PC-3 (cell line): ENCODE results near the gene CALN1. TPM values are rescaled to one million over a fixed set of nuclear protein-coding genes. Genes with fewer than 3 reads are reported as not detected.
"Not testable (repeated sequence)": the region's sequence is repeated elsewhere in the genome, so short reads cannot be mapped to it uniquely, and the experiment has no call there.

Experiments used
- ATAC-seq: fragments of 200-7000 bp; cut with Tn5 transposase; 2 replicates; pipeline ENCODE4 v1.9.1; 2020; ENCODE audit warnings: mild to moderate bottlenecking, moderate library complexity
- BruUV-seq: library from RNA; stranded (reverse); fragments of 400-500 nt; replicated peaks from 2 replicates; lab custom pipeline; 2021; lab: Mats Ljungman, UMichigan
- CTCF ChIA-PET: fragments of 300-600 bp; sonication (Branson Sonifier 250); formaldehyde crosslinking; loops from one replicate; lab custom pipeline; 2022; ENCODE audit warnings: antibody characterized with exemption; lab: Charles Lee
- POLR2A ChIA-PET: fragments of 300-600 bp; sonication (Branson Sonifier 250); formaldehyde crosslinking; loops from one replicate; lab custom pipeline; 2022; ENCODE audit warnings: antibody characterized with exemption; ENCODE audit not compliant: unreplicated experiment; lab: Charles Lee
- DNase-seq: peaks from one replicate; pipeline ENCODE4 v3.0.0-alpha.2; 2015
- H2AFZ ChIP-seq: fragments of 300-600 bp; sonication (generic); 2 replicates; pipeline ENCODE4 v1.6.0; 2016; ENCODE audit warnings: antibody characterized with exemption, low read length
- H3F3A ChIP-seq: fragments of 300-600 bp; sonication (generic); one replicate; pipeline ENCODE4 v1.6.0; 2017; ENCODE audit warnings: antibody characterized with exemption, low read length, control low read depth, mild to moderate bottlenecking; ENCODE audit not compliant: unreplicated experiment
- H3K27ac ChIP-seq: fragments of 300-600 bp; sonication (generic); 2 replicates; pipeline ENCODE4 v1.5.1; 2016; ENCODE audit warnings: mild to moderate bottlenecking, low read length
- H3K27me3 ChIP-seq: fragments of 300-600 bp; sonication (generic); 2 replicates; pipeline ENCODE4 v1.6.1; 2016; ENCODE audit warnings: low read length, mixed read lengths
- H3K36me3 ChIP-seq: fragments of 300-600 bp; sonication (generic); 2 replicates; pipeline ENCODE4 v1.6.1; 2016; ENCODE audit warnings: low read depth, mixed run types, low read length, mixed read lengths
- H3K4me1 ChIP-seq: fragments of 300-600 bp; sonication (generic); 2 replicates; pipeline ENCODE4 v1.5.1; 2016; ENCODE audit warnings: low read length; ENCODE audit not compliant: insufficient read depth
- H3K4me2 ChIP-seq: fragments of 300-600 bp; sonication (generic); 2 replicates; pipeline ENCODE4 v1.6.0; 2016; ENCODE audit warnings: low read length
- H3K4me3 ChIP-seq: fragments of 300-600 bp; sonication (generic); 2 replicates; pipeline ENCODE4 v1.5.1; 2016; ENCODE audit warnings: mild to moderate bottlenecking, low read length, mixed read lengths
- H3K79me2 ChIP-seq: fragments of 300-600 bp; sonication (generic); 2 replicates; pipeline ENCODE4 v1.6.1; 2017; ENCODE audit warnings: low read length, mixed read lengths
- H3K9ac ChIP-seq: fragments of 300-600 bp; sonication (generic); 2 replicates; pipeline ENCODE4 v1.6.0; 2016; ENCODE audit warnings: mild to moderate bottlenecking, low read length
- H3K9me2 ChIP-seq: fragments of 300-600 bp; sonication (generic); replicated peaks from 2 replicates; pipeline ENCODE4 v1.6.1; 2016; ENCODE audit warnings: mixed run types, low read length, mixed read lengths
- H3K9me3 ChIP-seq: fragments of 300-600 bp; sonication (generic); 2 replicates; pipeline ENCODE4 v1.6.1; 2016; ENCODE audit warnings: low read length, mixed read lengths
- H4K20me1 ChIP-seq: fragments of 300-600 bp; sonication (generic); 2 replicates; pipeline ENCODE4 v1.6.1; 2016; ENCODE audit warnings: low read length, mixed read lengths
- CTCF ChIP-seq: fragments of 300-600 bp; sonication (generic); conservative IDR thresholded peaks from 2 replicates; pipeline ENCODE4 v1.5.1; 2017; ENCODE audit warnings: antibody characterized with exemption, low read depth, mild to moderate bottlenecking, low read length
- EZH2 ChIP-seq: fragments of 300-600 bp; sonication (generic); IDR thresholded peaks from one replicate; pipeline ENCODE4 v1.6.1; 2017; ENCODE audit warnings: antibody characterized with exemption, mild to moderate bottlenecking, low read length; ENCODE audit not compliant: unreplicated experiment
- EZH2phosphoT487 ChIP-seq: fragments of 300-600 bp; sonication (generic); IDR thresholded peaks from 2 replicates; pipeline ENCODE4 v1.6.1; 2018; ENCODE audit warnings: mild to moderate bottlenecking, antibody characterized with exemption, low read length, borderline replicate concordance
- intact Hi-C: fragments of 100-400 bp; cut with micrococcal nuclease; formaldehyde crosslinking; loops from 2 replicates; pipeline ENCODE4 v1.9.0; 2023
- total RNA-seq: library from RNA; depleted of rRNA; stranded (reverse); fragments of >200 nt; gene quantifications from 2 replicates; pipeline ENCODE4 v1.2.3, GENCODE V29; 2014

Gene CALN1
- total RNA-seq, 1 experiment from 2014 or later, result not detected

GRCh38 chr7:71824006-71824760, 588.0 kb downstream of the CALN1 start:
- POLR2A ChIA-PET, result no interaction called here
- H3K36me3 ChIP-seq, result no peaks in the 10 kb centered on the region
- H3F3A ChIP-seq, result no peaks in the 10 kb centered on the region
- no peak for ATAC-seq
- no peak for DNase-seq
- no peak overlapping the region for H3K9ac ChIP-seq
- intact Hi-C loops, result no loop called here
- no peak overlapping the region for H3K27ac ChIP-seq
- no peaks in the 10 kb centered on the region for H3K4me1 ChIP-seq
- no peaks in the 10 kb centered on the region for H3K9me2 ChIP-seq
- BruUV-seq, result no TSS peak
- CTCF ChIA-PET, result no interaction called here
- H3K4me2 ChIP-seq, result no peak overlapping the region
- TF ChIP-seq EZH2 (no peak), EZH2phosphoT487 (no peak), CTCF (no peak)
- H3K79me2 ChIP-seq, result no peaks in the 10 kb centered on the region
- H2AFZ ChIP-seq, result no peak overlapping the region
- no peaks in the 10 kb centered on the region for H3K27me3 ChIP-seq
- no peak overlapping the region for H3K4me3 ChIP-seq
- H4K20me1 ChIP-seq, result no peaks in the 10 kb centered on the region
- H3K9me3 ChIP-seq, result no peaks in the 10 kb centered on the region

- H3F3A ChIP-seq, BruUV-seq, H3K27ac ChIP-seq, CTCF ChIA-PET, intact Hi-C loops, H2AFZ ChIP-seq, H3K27me3 ChIP-seq, H3K36me3 ChIP-seq, H3K4me2 ChIP-seq, H4K20me1 ChIP-seq, H3K9me3 ChIP-seq, H3K79me2 ChIP-seq, ATAC-seq, H3K9ac ChIP-seq, H3K4me3 ChIP-seq, DNase-seq, H3K9me2 ChIP-seq, H3K4me1 ChIP-seq, POLR2A ChIA-PET: not testable (repeated sequence)
These were observed 589.7 kb downstream of the CALN1 start for GRCh38 chr7:71822406-71822805.

- H3F3A ChIP-seq, result no peaks in the 10 kb centered on the region
- H2AFZ ChIP-seq, result no peak overlapping the region
- H4K20me1 ChIP-seq, result no peaks in the 10 kb centered on the region
- ChIA-PET POLR2A (no interaction called here), CTCF (no interaction called here)
- TF ChIP-seq CTCF, result no peak
- TF ChIP-seq EZH2phosphoT487, result no peak
- TF ChIP-seq EZH2, result no peak
- H3K4me2 ChIP-seq, result no peak overlapping the region
- H3K27me3 ChIP-seq, result no peaks in the 10 kb centered on the region
- H3K9me3 ChIP-seq, result no peaks in the 10 kb centered on the region; the same call in 1 of the 2 replicates
- H3K4me3 ChIP-seq, result no peak overlapping the region
- H3K36me3 ChIP-seq, result no peaks in the 10 kb centered on the region
- no peak overlapping the region for H3K27ac ChIP-seq
- no TSS peak for BruUV-seq
- ATAC-seq (no peak), DNase-seq (no peak)
- H3K9me2 ChIP-seq, result no peaks in the 10 kb centered on the region
- H3K9ac ChIP-seq, result no peak overlapping the region
- H3K4me1 ChIP-seq, result no peaks in the 10 kb centered on the region
- no peaks in the 10 kb centered on the region for H3K79me2 ChIP-seq
- intact Hi-C loops, result no loop called here
These were observed 594.2 kb downstream of the CALN1 start for GRCh38 chr7:71817916-71818315.
